Measurements from ENCODE around the gene GALNT2.

GALNT2 gene

GRCh38 chr1:230186874-230187273 is 119.8 kb downstream of the GALNT2 start:
- Histone ChIP-seq H3K4me3 (ENCODE audit: low read depth in 1 of 2, low read length in 2 of 2) (no peak overlapping the region), H3K27ac (ENCODE audit: low read length) (no peak overlapping the region), H3K4me1 (ENCODE audit: control insufficient read depth in 1 of 2, insufficient read depth in 2 of 2, low read length in 2 of 2) (peaks cover 12 to 39% of the 10 kb centered on the region in 2 donors), H3K27me3 (ENCODE audit: low read depth, low read length) (no peaks in the 10 kb centered on the region), H3K9me3 (ENCODE audit: control insufficient read depth in 1 of 2, low read length in 2 of 2) (no peaks in the 10 kb centered on the region), H3K36me3 (ENCODE audit: control insufficient read depth in 1 of 2, insufficient read depth in 2 of 2, low read length in 2 of 2) (no peaks in the 10 kb centered on the region)

- Histone ChIP-seq H3K4me3 (ENCODE audit: low read depth in 1 of 2, low read length in 2 of 2) (no peak overlapping the region), H3K36me3 (ENCODE audit: control insufficient read depth in 1 of 2, insufficient read depth in 2 of 2, low read length in 2 of 2) (no peaks in the 10 kb centered on the region), H3K4me1 (ENCODE audit: control insufficient read depth in 1 of 2, insufficient read depth in 2 of 2, low read length in 2 of 2) (peaks cover 12 to 41% of the 10 kb centered on the region in 2 donors), H3K27ac (ENCODE audit: low read length) (no peak overlapping the region), H3K9me3 (ENCODE audit: control insufficient read depth in 1 of 2, low read length in 2 of 2) (no peaks in the 10 kb centered on the region), H3K27me3 (ENCODE audit: low read depth, low read length) (no peaks in the 10 kb centered on the region)
These were observed 120.3 kb downstream of the GALNT2 start for GRCh38 chr1:230187290-230187689.

GRCh38 chr1:230188826-230189225 is 121.8 kb downstream of the GALNT2 start:
- no peaks in the 10 kb centered on the region for H3K9me3 ChIP-seq (ENCODE audit: control insufficient read depth in 1 of 2, low read length in 2 of 2)
- peaks cover 12 to 52% of the 10 kb centered on the region in 2 donors for H3K4me1 ChIP-seq (ENCODE audit: control insufficient read depth in 1 of 2, insufficient read depth in 2 of 2, low read length in 2 of 2)
- H3K27ac ChIP-seq (ENCODE audit: low read length) = no peak overlapping the region
- no peaks in the 10 kb centered on the region for H3K36me3 ChIP-seq (ENCODE audit: control insufficient read depth in 1 of 2, insufficient read depth in 2 of 2, low read length in 2 of 2)
- no peaks in the 10 kb centered on the region for H3K27me3 ChIP-seq (ENCODE audit: low read depth, low read length)
- H3K4me3 ChIP-seq (ENCODE audit: low read depth in 1 of 2, low read length in 2 of 2) = no peak overlapping the region

GRCh38 chr1:230189341-230189740 is 122.3 kb downstream of the GALNT2 start:
- Histone ChIP-seq H3K36me3 (ENCODE audit: control insufficient read depth in 1 of 2, insufficient read depth in 2 of 2, low read length in 2 of 2) (no peaks in the 10 kb centered on the region), H3K27me3 (ENCODE audit: low read depth, low read length) (no peaks in the 10 kb centered on the region), H3K27ac (ENCODE audit: low read length) (no peak overlapping the region), H3K4me3 (ENCODE audit: low read depth in 1 of 2, low read length in 2 of 2) (no peak overlapping the region), H3K9me3 (ENCODE audit: control insufficient read depth in 1 of 2, low read length in 2 of 2) (no peaks in the 10 kb centered on the region), H3K4me1 (ENCODE audit: control insufficient read depth in 1 of 2, insufficient read depth in 2 of 2, low read length in 2 of 2) (peaks cover 12 to 53% of the 10 kb centered on the region in 2 donors)

- Histone ChIP-seq H3K27me3 (ENCODE audit: low read depth, low read length) (no peaks in the 10 kb centered on the region), H3K4me1 (ENCODE audit: control insufficient read depth in 1 of 2, insufficient read depth in 2 of 2, low read length in 2 of 2) (peaks cover 12 to 53% of the 10 kb centered on the region in 2 donors), H3K4me3 (ENCODE audit: low read depth in 1 of 2, low read length in 2 of 2) (no peak overlapping the region), H3K27ac (ENCODE audit: low read length) (no peak overlapping the region), H3K9me3 (ENCODE audit: control insufficient read depth in 1 of 2, low read length in 2 of 2) (no peaks in the 10 kb centered on the region), H3K36me3 (ENCODE audit: control insufficient read depth in 1 of 2, insufficient read depth in 2 of 2, low read length in 2 of 2) (no peaks in the 10 kb centered on the region)
These were observed 122.8 kb downstream of the GALNT2 start for GRCh38 chr1:230189824-230190223.

- peak overlapping the region; percentile 71 for H3K27ac ChIP-seq (ENCODE audit: low read length)
- H3K4me1 ChIP-seq (ENCODE audit: control insufficient read depth in 1 of 2, insufficient read depth in 2 of 2, low read length in 2 of 2) = peaks cover 6 to 39% of the 10 kb centered on the region in 2 donors
- no peak overlapping the region for H3K4me3 ChIP-seq (ENCODE audit: low read depth in 1 of 2, low read length in 2 of 2)
- H3K36me3 ChIP-seq (ENCODE audit: control insufficient read depth in 1 of 2, insufficient read depth in 2 of 2, low read length in 2 of 2) = no peaks in the 10 kb centered on the region
- H3K9me3 ChIP-seq (ENCODE audit: control insufficient read depth in 1 of 2, low read length in 2 of 2) = no peaks in the 10 kb centered on the region
- no peaks in the 10 kb centered on the region for H3K27me3 ChIP-seq (ENCODE audit: low read depth, low read length)
These were observed 124.2 kb downstream of the GALNT2 start for GRCh38 chr1:230191079-230191804.

GRCh38 chr1:230191855-230192254 is 124.8 kb downstream of the GALNT2 start:
- peaks cover 6 to 33% of the 10 kb centered on the region in 2 donors for H3K4me1 ChIP-seq (ENCODE audit: control insufficient read depth in 1 of 2, insufficient read depth in 2 of 2, low read length in 2 of 2)
- H3K36me3 ChIP-seq (ENCODE audit: control insufficient read depth in 1 of 2, insufficient read depth in 2 of 2, low read length in 2 of 2) = no peaks in the 10 kb centered on the region
- no peaks in the 10 kb centered on the region for H3K27me3 ChIP-seq (ENCODE audit: low read depth, low read length)
- peak overlapping the region; percentile 14 for H3K27ac ChIP-seq (ENCODE audit: low read length)
- H3K4me3 ChIP-seq (ENCODE audit: low read depth in 1 of 2, low read length in 2 of 2) = no peak overlapping the region
- no peaks in the 10 kb centered on the region for H3K9me3 ChIP-seq (ENCODE audit: control insufficient read depth in 1 of 2, low read length in 2 of 2)

GRCh38 chr1:230194525-230194924 is 127.5 kb downstream of the GALNT2 start:
- Histone ChIP-seq H3K4me1 (ENCODE audit: control insufficient read depth in 1 of 2, insufficient read depth in 2 of 2, low read length in 2 of 2) (peaks cover 6 to 28% of the 10 kb centered on the region in 2 donors), H3K27ac (ENCODE audit: low read length) (no peak overlapping the region), H3K9me3 (ENCODE audit: control insufficient read depth in 1 of 2, low read length in 2 of 2) (no peaks in the 10 kb centered on the region), H3K36me3 (ENCODE audit: control insufficient read depth in 1 of 2, insufficient read depth in 2 of 2, low read length in 2 of 2) (peaks cover 0 to 4% of the 10 kb centered on the region in 2 donors), H3K4me3 (ENCODE audit: low read depth in 1 of 2, low read length in 2 of 2) (no peak overlapping the region), H3K27me3 (ENCODE audit: low read depth, low read length) (no peaks in the 10 kb centered on the region)

GRCh38 chr1:230195199-230195598 is 128.2 kb downstream of the GALNT2 start:
- no peaks in the 10 kb centered on the region for H3K27me3 ChIP-seq (ENCODE audit: low read depth, low read length)
- H3K9me3 ChIP-seq (ENCODE audit: control insufficient read depth in 1 of 2, low read length in 2 of 2) = no peaks in the 10 kb centered on the region
- H3K4me1 ChIP-seq (ENCODE audit: control insufficient read depth in 1 of 2, insufficient read depth in 2 of 2, low read length in 2 of 2) = peaks cover 6 to 27% of the 10 kb centered on the region in 2 donors
- H3K27ac ChIP-seq (ENCODE audit: low read length) = no peak overlapping the region
- H3K4me3 ChIP-seq (ENCODE audit: low read depth in 1 of 2, low read length in 2 of 2) = no peak overlapping the region
- peaks cover 0 to 4% of the 10 kb centered on the region in 2 donors for H3K36me3 ChIP-seq (ENCODE audit: control insufficient read depth in 1 of 2, insufficient read depth in 2 of 2, low read length in 2 of 2)

GRCh38 chr1:230196077-230196476 is 129.0 kb downstream of the GALNT2 start:
- Histone ChIP-seq H3K27ac (ENCODE audit: low read length) (no peak overlapping the region), H3K4me1 (ENCODE audit: control insufficient read depth in 1 of 2, insufficient read depth in 2 of 2, low read length in 2 of 2) (peaks cover 0 to 20% of the 10 kb centered on the region in 2 donors), H3K4me3 (ENCODE audit: low read depth in 1 of 2, low read length in 2 of 2) (no peak overlapping the region), H3K27me3 (ENCODE audit: low read depth, low read length) (no peaks in the 10 kb centered on the region), H3K36me3 (ENCODE audit: control insufficient read depth in 1 of 2, insufficient read depth in 2 of 2, low read length in 2 of 2) (peaks cover 0 to 8% of the 10 kb centered on the region in 2 donors), H3K9me3 (ENCODE audit: control insufficient read depth in 1 of 2, low read length in 2 of 2) (no peaks in the 10 kb centered on the region)

GRCh38 chr1:230197644-230198567 is 130.9 kb downstream of the GALNT2 start:
- no peak overlapping the region for H3K27ac ChIP-seq (ENCODE audit: low read length)
- H3K36me3 ChIP-seq (ENCODE audit: control insufficient read depth in 1 of 2, insufficient read depth in 2 of 2, low read length in 2 of 2) = peaks cover 7 to 13% of the 10 kb centered on the region in 2 donors
- H3K4me1 ChIP-seq (ENCODE audit: control insufficient read depth in 1 of 2, insufficient read depth in 2 of 2, low read length in 2 of 2) = peaks cover 0 to 10% of the 10 kb centered on the region in 2 donors
- no peaks in the 10 kb centered on the region for H3K27me3 ChIP-seq (ENCODE audit: low read depth, low read length)
- no peak overlapping the region for H3K4me3 ChIP-seq (ENCODE audit: low read depth in 1 of 2, low read length in 2 of 2)
- no peaks in the 10 kb centered on the region for H3K9me3 ChIP-seq (ENCODE audit: control insufficient read depth in 1 of 2, low read length in 2 of 2)

All from muscle layer of duodenum (tissue), 2 donors.